H9 (cell line): Measurements from ENCODE around the gene SEMA5A. TPM values are rescaled to one million over a fixed set of nuclear protein-coding genes. Genes with fewer than 3 reads are reported as not detected.

Experiments
- DNase-seq: peaks from one replicate; pipeline ENCODE4 v3.0.0-alpha.2; 2017
- H2AFZ ChIP-seq: one replicate; pipeline ENCODE4 v1.6.1; 2013; ENCODE audit warnings: mild to moderate bottlenecking, low read length, control low read depth, moderate library complexity
- H2AK5ac ChIP-seq: 2 replicates; pipeline ENCODE4 v1.6.1; 2013; ENCODE audit warnings: low read length, control low read depth, mixed read lengths; ENCODE audit not compliant: insufficient read length
- H2BK120ac ChIP-seq: one replicate; pipeline ENCODE4 v1.6.1; 2013; ENCODE audit warnings: low read depth, mild to moderate bottlenecking, low read length, control low read depth, inconsistent platforms; ENCODE audit not compliant: poor library complexity, severe bottlenecking
- H2BK12ac ChIP-seq: 2 replicates; pipeline ENCODE4 v1.6.1; 2013; ENCODE audit warnings: low read length, control low read depth, mixed read lengths, low read depth; ENCODE audit not compliant: insufficient read length
- H2BK15ac ChIP-seq: 2 replicates; pipeline ENCODE4 v1.6.1; 2013; ENCODE audit warnings: low read depth, low read length, control low read depth
- H2BK20ac ChIP-seq: one replicate; pipeline ENCODE4 v1.6.1; 2013; ENCODE audit warnings: low read depth, mild to moderate bottlenecking, low read length, control low read depth, inconsistent platforms; ENCODE audit not compliant: poor library complexity, severe bottlenecking
- H2BK5ac ChIP-seq: 2 replicates; pipeline ENCODE4 v1.6.1; 2013; ENCODE audit warnings: low read length, control low read depth, mixed read lengths; ENCODE audit not compliant: insufficient read length
- H3K14ac ChIP-seq: 2 replicates; pipeline ENCODE4 v1.6.1; 2013; ENCODE audit warnings: low read length, control low read depth; ENCODE audit not compliant: insufficient read depth
- H3K18ac ChIP-seq: 2 replicates; pipeline ENCODE4 v1.6.1; 2013; ENCODE audit warnings: low read depth, mild to moderate bottlenecking, mixed read lengths, low read length, control low read depth; ENCODE audit not compliant: insufficient read length
- H3K23ac ChIP-seq: 2 replicates; pipeline ENCODE4 v1.6.1; 2013; ENCODE audit warnings: low read length, control low read depth, mixed read lengths, low read depth; ENCODE audit not compliant: insufficient read length
- H3K23me2 ChIP-seq: 2 replicates; pipeline ENCODE4 v1.6.1; 2013; ENCODE audit warnings: low read depth, mild to moderate bottlenecking, mixed read lengths, low read length, control low read depth; ENCODE audit not compliant: insufficient read length, poor library complexity, severe bottlenecking
- H3K27ac ChIP-seq: 2 replicates; pipeline ENCODE4 v1.5.1; 2013; ENCODE audit warnings: low read length, control low read depth, mixed read lengths, low read depth; ENCODE audit not compliant: insufficient read length
- H3K27me3 ChIP-seq: 2 replicates; pipeline ENCODE4 v1.6.1; 2013; ENCODE audit warnings: low read length, control low read depth, inconsistent platforms; ENCODE audit not compliant: insufficient read depth
- H3K4ac ChIP-seq: 2 replicates; pipeline ENCODE4 v1.6.1; 2013; ENCODE audit warnings: low read depth, mild to moderate bottlenecking, control low read depth, inconsistent platforms, low read length, moderate library complexity
- H3K4me1 ChIP-seq: 2 replicates; pipeline ENCODE4 v1.6.1; 2013; ENCODE audit warnings: low read length, control low read depth, inconsistent platforms; ENCODE audit not compliant: insufficient read depth
- H3K4me2 ChIP-seq: 2 replicates; pipeline ENCODE4 v1.6.1; 2013; ENCODE audit warnings: low read length, control low read depth, mixed read lengths; ENCODE audit not compliant: insufficient read length, insufficient read depth
- H3K56ac ChIP-seq: 2 replicates; pipeline ENCODE4 v1.6.1; 2013; ENCODE audit warnings: low read depth, mild to moderate bottlenecking, mixed read lengths, low read length, control low read depth; ENCODE audit not compliant: insufficient read length
- H3K79me1 ChIP-seq: 2 replicates; pipeline ENCODE4 v1.6.1; 2013; ENCODE audit warnings: low read depth, mild to moderate bottlenecking, moderate library complexity, low read length, control low read depth, inconsistent platforms; ENCODE audit not compliant: insufficient read depth, poor library complexity, severe bottlenecking
- H3K79me2 ChIP-seq: 2 replicates; pipeline ENCODE4 v1.6.1; 2013; ENCODE audit warnings: low read length, control low read depth, inconsistent platforms; ENCODE audit not compliant: insufficient read depth
- H3K9ac ChIP-seq: 2 replicates; pipeline ENCODE4 v1.6.1; 2013; ENCODE audit warnings: low read length, control low read depth, mixed read lengths; ENCODE audit not compliant: insufficient read length; ENCODE audit errors: extremely low read depth
- H3K9me3 ChIP-seq: one replicate; pipeline ENCODE4 v1.6.1; 2013; ENCODE audit warnings: low read depth, low read length, inconsistent platforms; ENCODE audit not compliant: control insufficient read depth
- H3T11ph ChIP-seq: one replicate; pipeline ENCODE4 v1.6.1; 2013; ENCODE audit warnings: mild to moderate bottlenecking, low read length, control low read depth, inconsistent platforms
- H4K20me1 ChIP-seq: one replicate; pipeline ENCODE4 v1.6.1; 2013; ENCODE audit not compliant: control insufficient read depth, insufficient read length, insufficient read depth
- H4K5ac ChIP-seq: 2 replicates; pipeline ENCODE4 v1.6.1; 2013; ENCODE audit warnings: low read depth, mild to moderate bottlenecking, mixed read lengths, low read length, control low read depth; ENCODE audit not compliant: insufficient read length
- H4K8ac ChIP-seq: replicated peaks from 2 replicates; pipeline ENCODE4 v1.6.1; 2013; ENCODE audit warnings: low read length, control low read depth, mixed read lengths, low read depth; ENCODE audit not compliant: insufficient read length
- H4K91ac ChIP-seq: 2 replicates; pipeline ENCODE4 v1.6.1; 2013; ENCODE audit warnings: low read depth, mild to moderate bottlenecking, moderate library complexity, mixed read lengths, low read length, control low read depth; ENCODE audit not compliant: insufficient read length
- H3K27ac Mint-ChIP-seq, 3 experiments: 2 replicates in 2 of 3; 3 replicates in 1 of 3; pipeline ENCODE4 v1.8.0; 2020 to 2021; ENCODE audit warnings: mixed read lengths in 3 of 3, mild to moderate bottlenecking in 1 of 3, moderate library complexity in 1 of 3
- H3K27me3 Mint-ChIP-seq: 2 replicates; pipeline ENCODE4 v1.8.0; 2021; ENCODE audit warnings: low read depth, mild to moderate bottlenecking, moderate library complexity, mixed read lengths
- H3K36me3 Mint-ChIP-seq, 3 experiments: 2 replicates in 2 of 3; 3 replicates in 1 of 3; pipeline ENCODE4 v1.8.0; 2020 to 2021; ENCODE audit warnings: low read depth in 3 of 3, mixed read lengths in 3 of 3; ENCODE audit not compliant: insufficient read depth in 1 of 3
- H3K4me1 Mint-ChIP-seq, 2 experiments: 2 replicates each; pipeline ENCODE4 v1.8.0; 2020; ENCODE audit warnings: mixed read lengths in 2 of 2
- H3K4me3 Mint-ChIP-seq, 2 experiments: 2 replicates in 1 of 2; 3 replicates in 1 of 2; pipeline ENCODE4 v1.8.0; 2020 to 2021; ENCODE audit warnings: mild to moderate bottlenecking in 2 of 2, mixed read lengths in 2 of 2, moderate library complexity in 1 of 2
- H3K9me3 Mint-ChIP-seq, 2 experiments: 2 replicates in 1 of 2; 3 replicates in 1 of 2; pipeline ENCODE4 v1.8.0; 2020; ENCODE audit warnings: mild to moderate bottlenecking in 2 of 2, mixed read lengths in 2 of 2, moderate library complexity in 1 of 2
- WGBS: extraction: QIAGEN DNeasy Blood & Tissue Kit; methylation state at CpG from one replicate; pipeline ENCODE4 v1.1.7; 2013; ENCODE audit warnings: missing lambda C conversion rate, low lambda C conversion rate, mixed read lengths; ENCODE audit not compliant: insufficient read length; ENCODE audit errors: extremely low coverage; 5-methylcytosine and 5-hydroxymethylcytosine counted together
- total RNA-seq: library from RNA; stranded (reverse); gene quantifications from 2 replicates; pipeline ENCODE4 v1.2.1, GENCODE V29; 2021
- TF ChIP-seq, protein P1 (sequence below): fragments of 200-600 bp; sonication (generic); conservative IDR thresholded peaks from 3 replicates; pipeline ENCODE4 v1.8.0; 2021; ENCODE audit warnings: antibody characterized with exemption, mild to moderate bottlenecking

Gene SEMA5A
- total RNA-seq, 1 experiment from 2014 or later = 4.3 TPM

DNA sequence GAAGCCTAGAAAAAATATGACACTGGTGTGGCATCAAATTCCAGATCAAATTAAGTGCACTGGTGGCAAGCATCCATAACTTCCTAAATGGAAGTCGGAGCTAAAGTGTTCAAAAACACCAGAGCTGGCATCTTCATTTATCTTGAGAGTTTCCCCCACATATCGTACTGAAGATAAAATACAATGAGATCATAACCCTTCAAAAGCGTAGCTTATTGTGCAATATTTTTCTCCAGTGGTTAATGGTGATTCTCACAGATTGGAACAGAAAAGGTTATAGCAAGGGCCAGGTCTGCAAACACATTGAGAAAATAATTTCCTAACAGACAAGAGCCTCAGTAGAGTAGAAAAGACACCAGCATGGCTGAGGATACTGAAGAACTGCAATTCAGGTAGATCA, 147.6 kb downstream of the SEMA5A start:
- Histone ChIP-seq H2BK20ac (no peak overlapping the region), H3K23ac (no peak overlapping the region), H3K4me2 (no peak overlapping the region), H3K27me3 (no peaks in the 10 kb centered on the region), H3T11ph (no peak overlapping the region), H2BK120ac (no peak overlapping the region), H3K56ac (no peak overlapping the region), H4K5ac (no peak overlapping the region), H4K91ac (no peak overlapping the region), H4K8ac (no peak overlapping the region), H4K20me1 (no peaks in the 10 kb centered on the region), H2BK15ac (no peak overlapping the region), H3K14ac (no peak overlapping the region), H2BK12ac (no peak overlapping the region), H3K9me3 (no peaks in the 10 kb centered on the region), H3K4me1 (no peaks in the 10 kb centered on the region; the same call in 1 of the 2 replicates), H3K23me2 (no peaks in the 10 kb centered on the region), H2AK5ac (no peak overlapping the region), H2BK5ac (no peak overlapping the region), H3K79me1 (no peaks in the 10 kb centered on the region), H3K9ac (no peak overlapping the region), H3K18ac (no peak overlapping the region), H3K4ac (no peak overlapping the region), H3K27ac (no peak overlapping the region), H3K79me2 (no peaks in the 10 kb centered on the region; the same call in 1 of the 2 replicates), H2AFZ (no peak overlapping the region)
- peaks cover 11% of the 10 kb centered on the region in 2 experiments for H3K4me1 Mint-ChIP-seq
- peaks cover 2 to 7% (median 2%) of the 10 kb centered on the region in 3 experiments; a peak in 2 of 7 replicates for H3K36me3 Mint-ChIP-seq
- DNase-seq = no peak
- no peaks in the 10 kb centered on the region for H3K27me3 Mint-ChIP-seq
- TF ChIP-seq, protein P1, sequence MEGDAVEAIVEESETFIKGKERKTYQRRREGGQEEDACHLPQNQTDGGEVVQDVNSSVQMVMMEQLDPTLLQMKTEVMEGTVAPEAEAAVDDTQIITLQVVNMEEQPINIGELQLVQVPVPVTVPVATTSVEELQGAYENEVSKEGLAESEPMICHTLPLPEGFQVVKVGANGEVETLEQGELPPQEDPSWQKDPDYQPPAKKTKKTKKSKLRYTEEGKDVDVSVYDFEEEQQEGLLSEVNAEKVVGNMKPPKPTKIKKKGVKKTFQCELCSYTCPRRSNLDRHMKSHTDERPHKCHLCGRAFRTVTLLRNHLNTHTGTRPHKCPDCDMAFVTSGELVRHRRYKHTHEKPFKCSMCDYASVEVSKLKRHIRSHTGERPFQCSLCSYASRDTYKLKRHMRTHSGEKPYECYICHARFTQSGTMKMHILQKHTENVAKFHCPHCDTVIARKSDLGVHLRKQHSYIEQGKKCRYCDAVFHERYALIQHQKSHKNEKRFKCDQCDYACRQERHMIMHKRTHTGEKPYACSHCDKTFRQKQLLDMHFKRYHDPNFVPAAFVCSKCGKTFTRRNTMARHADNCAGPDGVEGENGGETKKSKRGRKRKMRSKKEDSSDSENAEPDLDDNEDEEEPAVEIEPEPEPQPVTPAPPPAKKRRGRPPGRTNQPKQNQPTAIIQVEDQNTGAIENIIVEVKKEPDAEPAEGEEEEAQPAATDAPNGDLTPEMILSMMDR = no peak
- no peak overlapping the region for H3K27ac Mint-ChIP-seq
- H3K4me3 Mint-ChIP-seq = no peak overlapping the region
- no CpG with 5 or more reads among the region's 3 CpGs for WGBS
- H3K9me3 Mint-ChIP-seq = peaks cover 2 to 6% of the 10 kb centered on the region in 2 experiments
